Panc1 (cell line): Measurements from ENCODE around the gene CACNA1I. TPM values are rescaled to one million over a fixed set of nuclear protein-coding genes. Genes with fewer than 3 reads are reported as not detected.

Experiments used
- ATAC-seq: fragments of 200-7000 bp; cut with Tn5 transposase; 2 replicates; pipeline ENCODE4 v1.9.1; 2020; ENCODE audit warnings: mild to moderate bottlenecking, moderate library complexity
- BruUV-seq: library from RNA; stranded (reverse); fragments of 400-500 nt; replicated peaks from 2 replicates; lab custom pipeline; 2021; lab: Mats Ljungman, UMichigan
- CTCF ChIA-PET: fragments of 300-600 bp; sonication (Branson Sonifier 250); formaldehyde crosslinking; loops from one replicate; lab custom pipeline; 2022; ENCODE audit warnings: antibody characterized with exemption; lab: Charles Lee
- POLR2A ChIA-PET: fragments of 300-600 bp; sonication (Branson Sonifier 250); formaldehyde crosslinking; loops from one replicate; lab custom pipeline; 2022; ENCODE audit warnings: antibody characterized with exemption; lab: Charles Lee
- DNase-seq: peaks from one replicate; pipeline ENCODE4 v3.0.0-alpha.2; 2010; ENCODE audit warnings: low read depth, low spot score
- H3K27ac ChIP-seq: 2 replicates; pipeline ENCODE4 v1.5.1; 2011; ENCODE audit warnings: mild to moderate bottlenecking, low read length, inconsistent platforms
- H3K27me3 ChIP-seq: fragments of 200-500 bp; sonication (Bioruptor generic); 2 replicates; pipeline ENCODE4 v1.6.0; 2014; ENCODE audit warnings: low read length, inconsistent platforms; ENCODE audit not compliant: control insufficient read depth, insufficient read depth
- H3K36me3 ChIP-seq: fragments of 200-500 bp; sonication (Bioruptor generic); 2 replicates; pipeline ENCODE4 v1.5.1; 2014; ENCODE audit warnings: inconsistent platforms, mild to moderate bottlenecking, low read length, moderate library complexity; ENCODE audit not compliant: control insufficient read depth, insufficient read depth
- H3K4me1 ChIP-seq: 2 replicates; pipeline ENCODE4 v1.5.1; 2011; ENCODE audit warnings: inconsistent platforms, mild to moderate bottlenecking, low read length, moderate library complexity; ENCODE audit not compliant: control insufficient read depth, insufficient read depth
- H3K4me3 ChIP-seq, 2 experiments: 2 replicates each; pipeline ENCODE4 v1.5.1; 2011 to 2012; ENCODE audit warnings: low read depth in 2 of 2, low read length in 2 of 2, mild to moderate bottlenecking in 2 of 2, inconsistent platforms in 1 of 2, moderate library complexity in 1 of 2
- H3K9me3 ChIP-seq: fragments of 200-500 bp; sonication (Bioruptor generic); 2 replicates; pipeline ENCODE4 v1.5.1; 2014; ENCODE audit warnings: low read depth, mild to moderate bottlenecking, inconsistent platforms, low read length, moderate library complexity; ENCODE audit not compliant: control insufficient read depth, insufficient read depth
- POLR2AphosphoS5 ChIP-seq: IDR thresholded peaks from 2 replicates; pipeline ENCODE4 v1.6.1; 2012; ENCODE audit warnings: mild to moderate bottlenecking, low read depth, low read length, moderate library complexity
- SIN3A ChIP-seq: IDR thresholded peaks from 2 replicates; pipeline ENCODE4 v1.6.1; 2012; ENCODE audit warnings: low read depth, mild to moderate bottlenecking, low read length, moderate library complexity, borderline replicate concordance; ENCODE audit not compliant: insufficient read depth
- TCF7L2 ChIP-seq: IDR thresholded peaks from 2 replicates; pipeline ENCODE4 v1.6.1; 2011; ENCODE audit warnings: mild to moderate bottlenecking, low read depth, low read length, inconsistent platforms
- in situ Hi-C: cut with HindIII; loops from 2 replicates; pipeline ENCODE4 v1.10.0; 2016; ENCODE audit warnings: low sequenced_read_pairs, low pct_unique_long_range_greater_than_20kb
- intact Hi-C: fragments of 100-400 bp; cut with micrococcal nuclease; formaldehyde crosslinking; loops from one replicate; pipeline ENCODE4 v1.10.0; 2022; ENCODE audit not compliant: unreplicated experiment
- total RNA-seq: library from RNA; stranded (reverse); gene quantifications from one replicate; pipeline ENCODE4 v1.2.1, GENCODE V29; 2021; ENCODE audit not compliant: unreplicated experiment
- TF ChIP-seq, protein P1 (sequence below), 2 experiments: IDR thresholded peaks; 2 replicates each; pipeline ENCODE4 v1.6.1; 2011 to 2012; ENCODE audit warnings: low read depth in 2 of 2, control low read depth in 1 of 2, low read length in 1 of 2, mild to moderate bottlenecking in 1 of 2, moderate library complexity in 1 of 2; ENCODE audit not compliant: insufficient read depth in 1 of 2
- TF ChIP-seq, protein P2 (sequence below): fragments of 450-650 bp; IDR thresholded peaks from 2 replicates; pipeline ENCODE4 v1.5.1; 2017; ENCODE audit warnings: mild to moderate bottlenecking

Gene CACNA1I
- total RNA-seq, 1 experiment from 2014 or later: 0.23 TPM

DNA sequence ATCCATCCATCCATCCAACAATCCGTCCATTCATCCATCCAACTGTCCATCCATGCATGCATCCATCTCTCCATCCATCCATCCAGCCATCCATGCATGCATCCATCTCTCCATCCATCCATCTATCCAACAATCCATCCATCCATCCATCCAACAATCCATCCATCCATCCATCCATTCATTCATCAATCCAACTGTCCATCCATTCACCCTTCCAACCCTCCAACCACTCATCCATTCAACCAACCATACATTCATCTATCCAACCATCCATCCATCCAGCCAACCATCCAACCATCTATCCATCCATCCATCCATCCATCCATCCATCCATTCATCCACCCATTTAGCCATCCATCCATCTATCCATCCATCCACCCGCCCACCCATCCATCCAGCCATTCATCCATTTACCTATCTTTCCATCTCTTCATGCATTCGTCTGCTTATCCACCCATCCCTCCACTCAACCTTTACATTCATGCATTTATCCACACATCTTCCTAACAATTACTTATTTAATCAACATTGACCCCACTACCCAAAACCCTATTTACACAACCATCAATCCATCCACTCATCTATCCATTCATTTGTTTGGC is 12.6 kb downstream of the CACNA1I start:
- in situ Hi-C loops: no loop called here
- no peak overlapping the region for H3K4me3 ChIP-seq
- no peaks in the 10 kb centered on the region for H3K36me3 ChIP-seq
- CTCF ChIA-PET: no interaction called here
- BruUV-seq: no TSS peak
- intact Hi-C loops: no loop called here
- POLR2A ChIA-PET: no interaction called here
- H3K27me3 ChIP-seq: no peaks in the 10 kb centered on the region
- TF ChIP-seq, protein P1, sequence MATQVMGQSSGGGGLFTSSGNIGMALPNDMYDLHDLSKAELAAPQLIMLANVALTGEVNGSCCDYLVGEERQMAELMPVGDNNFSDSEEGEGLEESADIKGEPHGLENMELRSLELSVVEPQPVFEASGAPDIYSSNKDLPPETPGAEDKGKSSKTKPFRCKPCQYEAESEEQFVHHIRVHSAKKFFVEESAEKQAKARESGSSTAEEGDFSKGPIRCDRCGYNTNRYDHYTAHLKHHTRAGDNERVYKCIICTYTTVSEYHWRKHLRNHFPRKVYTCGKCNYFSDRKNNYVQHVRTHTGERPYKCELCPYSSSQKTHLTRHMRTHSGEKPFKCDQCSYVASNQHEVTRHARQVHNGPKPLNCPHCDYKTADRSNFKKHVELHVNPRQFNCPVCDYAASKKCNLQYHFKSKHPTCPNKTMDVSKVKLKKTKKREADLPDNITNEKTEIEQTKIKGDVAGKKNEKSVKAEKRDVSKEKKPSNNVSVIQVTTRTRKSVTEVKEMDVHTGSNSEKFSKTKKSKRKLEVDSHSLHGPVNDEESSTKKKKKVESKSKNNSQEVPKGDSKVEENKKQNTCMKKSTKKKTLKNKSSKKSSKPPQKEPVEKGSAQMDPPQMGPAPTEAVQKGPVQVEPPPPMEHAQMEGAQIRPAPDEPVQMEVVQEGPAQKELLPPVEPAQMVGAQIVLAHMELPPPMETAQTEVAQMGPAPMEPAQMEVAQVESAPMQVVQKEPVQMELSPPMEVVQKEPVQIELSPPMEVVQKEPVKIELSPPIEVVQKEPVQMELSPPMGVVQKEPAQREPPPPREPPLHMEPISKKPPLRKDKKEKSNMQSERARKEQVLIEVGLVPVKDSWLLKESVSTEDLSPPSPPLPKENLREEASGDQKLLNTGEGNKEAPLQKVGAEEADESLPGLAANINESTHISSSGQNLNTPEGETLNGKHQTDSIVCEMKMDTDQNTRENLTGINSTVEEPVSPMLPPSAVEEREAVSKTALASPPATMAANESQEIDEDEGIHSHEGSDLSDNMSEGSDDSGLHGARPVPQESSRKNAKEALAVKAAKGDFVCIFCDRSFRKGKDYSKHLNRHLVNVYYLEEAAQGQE (IDR thresholded peaks at IDR 0.05; ENCODE audit: insufficient read depth in 1 of 2, low read depth in 2 of 2, low read length in 1 of 2): no peak
- TF ChIP-seq, protein P2, sequence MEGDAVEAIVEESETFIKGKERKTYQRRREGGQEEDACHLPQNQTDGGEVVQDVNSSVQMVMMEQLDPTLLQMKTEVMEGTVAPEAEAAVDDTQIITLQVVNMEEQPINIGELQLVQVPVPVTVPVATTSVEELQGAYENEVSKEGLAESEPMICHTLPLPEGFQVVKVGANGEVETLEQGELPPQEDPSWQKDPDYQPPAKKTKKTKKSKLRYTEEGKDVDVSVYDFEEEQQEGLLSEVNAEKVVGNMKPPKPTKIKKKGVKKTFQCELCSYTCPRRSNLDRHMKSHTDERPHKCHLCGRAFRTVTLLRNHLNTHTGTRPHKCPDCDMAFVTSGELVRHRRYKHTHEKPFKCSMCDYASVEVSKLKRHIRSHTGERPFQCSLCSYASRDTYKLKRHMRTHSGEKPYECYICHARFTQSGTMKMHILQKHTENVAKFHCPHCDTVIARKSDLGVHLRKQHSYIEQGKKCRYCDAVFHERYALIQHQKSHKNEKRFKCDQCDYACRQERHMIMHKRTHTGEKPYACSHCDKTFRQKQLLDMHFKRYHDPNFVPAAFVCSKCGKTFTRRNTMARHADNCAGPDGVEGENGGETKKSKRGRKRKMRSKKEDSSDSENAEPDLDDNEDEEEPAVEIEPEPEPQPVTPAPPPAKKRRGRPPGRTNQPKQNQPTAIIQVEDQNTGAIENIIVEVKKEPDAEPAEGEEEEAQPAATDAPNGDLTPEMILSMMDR: no peak
- TF ChIP-seq TCF7L2 (no peak), SIN3A (no peak), POLR2AphosphoS5 (no peak)
- no peak for ATAC-seq
- DNase-seq: no peak
- no peaks in the 10 kb centered on the region for H3K9me3 ChIP-seq
- no peak overlapping the region for H3K27ac ChIP-seq
- H3K4me1 ChIP-seq: no peaks in the 10 kb centered on the region

DNA sequence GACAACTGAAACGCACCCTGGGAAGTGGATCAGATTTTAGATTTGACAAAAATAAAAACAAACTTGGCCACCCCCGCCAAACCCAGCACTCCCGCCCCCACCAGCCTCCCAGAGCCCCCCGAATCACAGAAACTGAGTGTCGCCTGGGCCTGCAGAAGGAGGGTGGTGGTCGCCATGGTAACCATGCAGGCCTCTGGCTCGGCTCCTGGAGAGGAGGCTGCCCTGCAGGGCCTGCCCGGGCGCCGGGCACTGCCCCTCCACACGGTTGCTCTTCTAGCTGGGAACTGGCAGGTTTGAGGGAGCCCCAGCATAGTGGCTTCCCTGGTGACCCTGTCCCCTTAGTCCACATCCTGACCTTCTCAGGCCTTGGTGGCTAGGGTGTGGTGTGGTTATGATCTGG is 19.3 kb downstream of the CACNA1I start:
- Histone ChIP-seq H3K4me1 (peaks cover 15% of the 10 kb centered on the region), H3K9me3 (no peaks in the 10 kb centered on the region), H3K36me3 (no peaks in the 10 kb centered on the region), H3K27ac (no peak overlapping the region), H3K27me3 (no peaks in the 10 kb centered on the region), H3K4me3 (no peak overlapping the region)
- DNase-seq (no peak), ATAC-seq (no peak)
- ChIA-PET POLR2A (no interaction called here), CTCF (no interaction called here)
- TF ChIP-seq SIN3A (no peak), POLR2AphosphoS5 (no peak), TCF7L2 (no peak)
- TF ChIP-seq, protein P1 (IDR thresholded peaks at IDR 0.05; ENCODE audit: insufficient read depth in 1 of 2, low read depth in 2 of 2, low read length in 1 of 2): no peak
- TF ChIP-seq, protein P2: no peak
- BruUV-seq: no TSS peak
- in situ Hi-C loops: no loop called here
- intact Hi-C loops: no loop called here
